Right atrium auricular region (tissue), 2 donors: ENCODE data around the gene SRGN. TPM values are rescaled to one million over a fixed set of nuclear protein-coding genes. Genes with fewer than 3 reads are reported as not detected.

Source experiments
- DNase-seq: peaks from one replicate; pipeline ENCODE4 v3.0.0-alpha.2; 2019; ENCODE audit warnings: low spot score
- H3K27ac ChIP-seq, 2 donors: fragments of 200-600 bp; sonication (generic); 1 replicate in 1 of 2; 2 replicates in 1 of 2; pipeline ENCODE4 v1.5.1; 2016 to 2019
- H3K27me3 ChIP-seq, 2 donors: fragments of 200-600 bp; sonication (generic); one replicate each; pipeline versions ENCODE4 v1.5.1 to v1.6.0; 2017 to 2019
- H3K36me3 ChIP-seq: fragments of 200-600 bp; sonication (generic); one replicate; pipeline ENCODE4 v1.5.1; 2016
- H3K4me1 ChIP-seq, 2 donors: fragments of 200-600 bp; sonication (generic); one replicate each; pipeline versions ENCODE4 v1.5.1 to v1.6.0; 2017 to 2019
- H3K4me3 ChIP-seq, 2 donors: fragments of 200-600 bp; sonication (generic); 1 replicate in 1 of 2; 2 replicates in 1 of 2; pipeline ENCODE4 v1.5.1; 2017 to 2019; ENCODE audit warnings: mild to moderate bottlenecking in 1 of 2, moderate library complexity in 1 of 2
- H3K9me3 ChIP-seq, 2 donors: fragments of 200-600 bp; sonication (generic); one replicate each; pipeline ENCODE4 v1.5.1; 2019
- CTCF ChIP-seq, 2 donors: fragments of 200-600 bp; sonication (generic); IDR thresholded peaks; one replicate each; pipeline ENCODE4 v1.5.1; 2019; ENCODE audit warnings: antibody characterized with exemption in 2 of 2
- total RNA-seq, 2 donors: library from RNA; depleted of rRNA; stranded (reverse); fragments of >200 nt; gene quantifications; one replicate each; pipeline ENCODE4 v1.1.0, GENCODE V29; 2016

Gene SRGN
- total RNA-seq, 2 donors from 2014 or later = 79.4 to 124 TPM

- no peak for DNase-seq
- Histone ChIP-seq H3K9me3 (no peaks in the 10 kb centered on the region), H3K4me1 (no peaks in the 10 kb centered on the region), H3K4me3 (no peak overlapping the region), H3K36me3 (peaks cover 7% of the 10 kb centered on the region), H3K27ac (no peak overlapping the region), H3K27me3 (no peaks in the 10 kb centered on the region)
- TF ChIP-seq CTCF (IDR thresholded peaks at IDR 0.05) = no peak
Observed at GRCh38 chr10:69103784-69104183, 15.9 kb downstream of the SRGN start.

- H3K4me1 ChIP-seq = no peaks in the 10 kb centered on the region
- TF ChIP-seq CTCF (IDR thresholded peaks at IDR 0.05) = no peak
- DNase-seq = no peak
- no peak overlapping the region for H3K27ac ChIP-seq
- no peak overlapping the region for H3K4me3 ChIP-seq
- H3K36me3 ChIP-seq = peaks cover 7% of the 10 kb centered on the region
- no peaks in the 10 kb centered on the region for H3K27me3 ChIP-seq
- no peaks in the 10 kb centered on the region for H3K9me3 ChIP-seq
Observed at GRCh38 chr10:69104994-69105790, 17.3 kb downstream of the SRGN start.

- Histone ChIP-seq H3K27me3 (no peaks in the 10 kb centered on the region), H3K9me3 (no peaks in the 10 kb centered on the region), H3K4me3 (no peak overlapping the region), H3K4me1 (no peaks in the 10 kb centered on the region), H3K27ac (no peak overlapping the region), H3K36me3 (peaks cover 7% of the 10 kb centered on the region)
- DNase-seq = no peak
- no peak for TF ChIP-seq CTCF (IDR thresholded peaks at IDR 0.05)
Observed at GRCh38 chr10:69107176-69107490, 19.2 kb downstream of the SRGN start.

- TF ChIP-seq CTCF (IDR thresholded peaks at IDR 0.05) = no peak
- no peak for DNase-seq
- Histone ChIP-seq H3K4me1 (no peaks in the 10 kb centered on the region), H3K27ac (no peak overlapping the region), H3K27me3 (no peaks in the 10 kb centered on the region), H3K9me3 (no peaks in the 10 kb centered on the region), H3K36me3 (peaks cover 7% of the 10 kb centered on the region), H3K4me3 (no peak overlapping the region)
Observed at GRCh38 chr10:69107699-69108098, 19.8 kb downstream of the SRGN start.

- Histone ChIP-seq H3K27me3 (no peaks in the 10 kb centered on the region), H3K36me3 (no peaks in the 10 kb centered on the region), H3K9me3 (no peaks in the 10 kb centered on the region), H3K27ac (no peak overlapping the region), H3K4me1 (peaks cover 0 to 4% of the 10 kb centered on the region in 2 donors), H3K4me3 (no peak overlapping the region)
- no peak for TF ChIP-seq CTCF (IDR thresholded peaks at IDR 0.05)
- DNase-seq = no peak
Observed at GRCh38 chr10:69119896-69120295, 32.0 kb downstream of the SRGN start.

- TF ChIP-seq CTCF (IDR thresholded peaks at IDR 0.05) = no peak
- DNase-seq = no peak
- H3K4me3 ChIP-seq = peak overlapping the region; percentile 55 to 97
- peaks cover 0 to 14% of the 10 kb centered on the region in 2 donors for H3K4me1 ChIP-seq
- H3K27me3 ChIP-seq = no peaks in the 10 kb centered on the region
- H3K36me3 ChIP-seq = no peaks in the 10 kb centered on the region
- peak overlapping the region; percentile 96 to 98 for H3K27ac ChIP-seq
- H3K9me3 ChIP-seq = no peaks in the 10 kb centered on the region
Observed at GRCh38 chr10:69123306-69123746, 35.4 kb downstream of the SRGN start.
